Measurements from ENCODE around the gene RTCA.
"Not testable (repeated sequence)": the region's sequence is repeated elsewhere in the genome, so short reads cannot be mapped to it uniquely, and the experiment has no call there.

Gene RTCA

DNA sequence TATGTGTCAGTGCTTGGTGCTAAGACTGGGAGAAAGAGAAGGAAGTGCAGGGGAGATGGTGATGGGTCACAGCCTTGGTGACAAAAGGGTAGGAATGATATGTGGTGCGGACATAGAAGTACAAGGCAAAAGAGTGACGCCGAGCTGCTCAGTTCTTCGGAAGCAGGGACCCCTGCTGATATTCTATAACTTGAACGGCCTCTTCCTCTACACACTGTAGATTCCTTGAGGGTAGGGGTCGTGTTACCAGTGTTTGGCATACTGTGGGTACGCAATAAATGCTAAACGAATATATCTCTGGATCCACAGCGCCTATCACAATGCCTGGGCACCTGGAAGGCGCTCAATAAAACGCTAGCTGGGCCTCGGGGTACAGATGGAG, 16.9 kb upstream of the RTCA start:
- FAIRE-seq: peak; percentile 23
- TF ChIP-seq POLR2A (IDR thresholded peaks at IDR 0.05; ENCODE audit: low read depth, low read length): no peak

DNA sequence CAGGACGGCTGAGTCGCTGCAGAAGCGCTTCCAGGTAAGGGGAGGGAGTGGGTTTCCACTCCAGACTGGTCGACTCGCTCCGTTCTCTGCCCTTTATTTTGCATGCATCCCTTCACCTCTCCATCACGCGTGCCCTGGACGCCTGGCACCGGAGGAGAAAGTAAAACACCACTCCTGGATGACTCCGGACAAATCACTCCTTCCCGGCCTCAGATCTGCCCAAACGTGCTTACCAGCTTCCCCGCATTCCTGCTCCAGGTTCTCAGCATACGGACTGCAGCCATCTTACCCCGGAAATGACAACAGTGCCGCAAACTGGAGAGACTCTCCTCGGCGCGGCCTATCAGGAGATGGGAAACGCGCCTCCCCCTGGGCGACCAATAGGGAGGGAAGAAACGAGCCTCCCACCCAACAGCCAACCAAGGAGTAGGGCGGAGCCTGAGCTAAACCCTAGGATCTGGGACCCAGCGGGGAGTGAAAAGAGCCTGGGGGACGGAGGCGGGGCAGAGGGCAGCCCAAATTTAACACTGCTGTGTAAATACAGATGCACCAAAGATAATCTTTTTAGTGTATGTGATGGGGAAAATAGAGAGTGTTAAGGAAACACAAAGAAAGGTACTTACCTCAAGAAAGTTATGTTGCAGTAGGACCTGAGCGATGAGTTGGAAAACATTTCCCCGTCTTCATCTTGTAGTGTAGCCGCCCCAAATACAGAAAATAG, 16.3 kb upstream of the RTCA start, which contains the start of gene DBT:
TSS of gene DBT (minus strand) at position 298 of the 721 bp plus-strand sequence. CDS start at position 284, 14 bp downstream.
- DNase-seq (ENCODE audit: insufficient read length, low spot score) (peak; percentile 92), FAIRE-seq (peak; percentile 99)
- peak; percentile 79 for TF ChIP-seq POLR2A (IDR thresholded peaks at IDR 0.05; ENCODE audit: low read depth, low read length)

More for the DNA sequence above, 16.9 kb upstream of the RTCA start:
- no peak for DNase-seq (ENCODE audit: insufficient read length, low spot score)

DNA sequence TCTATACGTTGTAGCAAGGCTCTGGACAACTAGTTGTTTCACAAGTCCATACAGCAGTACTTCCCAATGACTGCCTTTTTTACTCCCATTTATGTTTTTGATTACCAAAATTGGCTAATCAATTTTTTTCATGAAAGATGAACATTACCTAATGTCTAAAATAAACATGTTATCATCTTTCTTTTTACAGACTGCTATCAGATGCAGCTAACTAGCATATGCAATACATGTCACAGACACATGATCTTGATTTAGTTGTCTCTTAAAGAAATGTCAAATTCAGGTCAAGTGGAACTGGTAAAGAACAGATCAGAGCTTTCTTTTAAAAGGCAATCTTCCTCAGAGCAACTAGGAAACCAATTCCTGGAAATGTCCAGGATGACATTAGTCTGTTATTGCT, 15.8 kb upstream of the RTCA start:
- DNase-seq (ENCODE audit: insufficient read length, low spot score) (no peak), FAIRE-seq (no peak)
- no peak for TF ChIP-seq POLR2A (IDR thresholded peaks at IDR 0.05; ENCODE audit: low read depth, low read length)

DNA sequence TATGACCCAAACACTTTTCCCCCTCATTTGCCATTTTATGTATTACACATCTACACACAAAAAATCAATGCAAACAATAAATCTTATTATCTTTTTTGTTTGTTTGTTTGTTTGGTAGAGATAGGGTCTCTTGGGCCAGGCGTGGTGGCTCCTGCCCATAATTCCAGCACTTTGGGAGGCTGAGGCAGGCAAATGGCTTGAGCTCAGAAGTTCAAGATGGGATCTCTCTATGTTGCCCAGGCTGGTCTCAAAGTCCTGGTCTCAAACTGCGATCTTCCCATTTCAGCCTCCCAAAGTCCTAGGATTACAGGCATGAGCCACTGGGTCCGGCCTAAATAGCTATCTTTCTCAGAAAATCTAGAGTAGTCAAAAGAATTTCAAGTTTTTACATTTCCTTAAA, 15.2 kb upstream of the RTCA start:
- no peak for TF ChIP-seq POLR2A (IDR thresholded peaks at IDR 0.05; ENCODE audit: low read depth, low read length)
- no peak for FAIRE-seq
- no peak for DNase-seq (ENCODE audit: insufficient read length, low spot score)

DNA sequence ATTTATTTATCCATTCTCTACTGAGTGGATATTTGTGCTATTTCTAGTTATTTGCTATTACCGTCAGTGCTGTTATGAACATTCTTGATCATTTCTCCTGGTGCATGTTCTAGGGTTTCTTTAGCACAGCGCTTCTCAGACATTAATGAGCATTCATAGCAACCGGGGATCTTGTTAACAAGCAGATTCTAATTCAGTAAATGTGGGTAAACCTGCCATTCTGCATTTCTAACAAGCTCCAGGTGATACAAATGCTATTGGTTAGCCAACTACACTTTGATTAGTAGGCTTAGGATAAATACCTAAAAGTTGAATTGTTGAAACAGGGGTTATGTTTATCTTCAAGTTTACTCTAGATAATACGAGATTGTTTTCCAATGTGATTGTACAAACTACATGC, 13.1 kb upstream of the RTCA start:
- TF ChIP-seq POLR2A (IDR thresholded peaks at IDR 0.05; ENCODE audit: low read depth, low read length): no peak

DNA sequence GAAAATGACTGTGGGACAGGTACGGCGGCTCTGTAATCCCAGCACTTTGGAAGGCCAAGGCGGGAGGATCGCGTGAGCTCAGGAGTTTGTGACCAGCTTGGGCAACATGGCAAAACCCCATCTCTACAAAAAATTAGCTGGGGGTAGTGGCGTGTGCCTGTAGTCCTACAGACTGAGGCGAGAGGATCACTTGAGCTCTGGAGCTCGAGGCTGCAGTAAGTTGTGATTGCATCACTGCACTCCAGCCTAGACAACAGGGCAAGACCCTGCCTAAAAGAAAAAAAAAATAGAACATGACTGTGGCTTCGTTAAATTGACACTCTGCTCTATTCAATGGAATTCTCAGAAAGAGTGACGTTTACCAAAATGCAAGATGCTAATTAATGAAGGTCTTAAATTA, 12.5 kb upstream of the RTCA start:
- TF ChIP-seq POLR2A (IDR thresholded peaks at IDR 0.05; ENCODE audit: low read depth, low read length): no peak
- DNase-seq (ENCODE audit: insufficient read length, low spot score): no peak
- FAIRE-seq: no peak

More for the DNA sequence above, 13.1 kb upstream of the RTCA start:
- FAIRE-seq: no peak
- no peak for DNase-seq (ENCODE audit: insufficient read length, low spot score)

DNA sequence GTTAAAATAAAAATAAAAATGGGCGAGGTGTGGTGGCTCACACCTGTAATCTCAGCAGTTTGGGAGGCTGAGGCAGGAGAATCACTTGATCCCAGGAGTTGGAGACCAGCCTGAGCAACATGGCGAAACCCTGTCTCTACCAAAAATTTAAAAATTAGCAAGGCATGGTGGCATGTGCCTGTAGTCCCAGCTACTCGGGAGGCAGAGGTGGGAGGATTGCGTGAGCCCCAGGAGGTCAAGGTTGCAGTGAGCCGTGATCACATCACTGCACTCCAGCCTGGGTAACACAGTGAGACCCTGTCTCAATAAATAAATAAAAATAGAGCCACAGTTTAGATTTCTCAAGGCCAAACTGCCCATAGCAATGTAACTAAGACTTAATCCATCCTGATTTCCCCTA, 9.7 kb upstream of the RTCA start:
- not testable (repeated sequence) for DNase-seq (ENCODE audit: insufficient read length, low spot score); FAIRE-seq

DNA sequence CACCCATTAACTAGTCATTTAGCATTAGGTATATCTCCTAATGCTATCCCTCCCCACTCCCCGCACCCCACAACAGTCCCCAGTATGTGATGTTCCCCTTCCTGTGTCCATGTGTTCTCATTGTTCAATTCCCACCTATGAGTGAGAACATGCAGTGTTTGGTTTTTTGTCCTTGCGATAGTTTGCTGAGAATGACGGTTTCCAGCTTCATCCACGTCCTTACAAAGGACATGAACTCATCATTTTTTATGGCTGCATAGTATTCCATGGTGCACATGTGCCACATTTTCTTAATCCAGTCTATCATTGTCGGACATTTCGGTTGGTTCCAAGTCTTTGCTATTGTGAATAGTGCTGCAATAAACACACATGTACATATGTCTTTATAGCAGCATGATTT, 7.6 kb upstream of the RTCA start:
- FAIRE-seq; DNase-seq (ENCODE audit: insufficient read length, low spot score): not testable (repeated sequence)

DNA sequence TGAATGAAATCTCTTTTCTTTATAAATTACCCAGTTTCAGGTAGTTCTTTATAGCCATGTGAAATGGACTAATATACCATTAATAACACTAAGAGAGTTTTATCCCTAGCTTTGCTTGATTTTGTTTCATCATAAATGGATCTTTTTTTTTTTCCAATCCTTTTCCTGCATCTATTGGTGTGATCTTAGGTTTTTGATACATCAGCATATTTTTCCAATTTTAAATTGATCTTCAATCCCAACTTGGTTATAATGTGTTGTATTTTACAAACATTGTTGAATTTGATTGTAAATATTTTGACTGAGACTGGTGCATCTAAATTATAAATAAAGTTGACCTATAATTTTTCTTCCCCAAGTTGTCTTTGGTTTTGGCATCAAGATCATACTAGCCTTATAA, 4.3 kb upstream of the RTCA start:
- no peak for FAIRE-seq
- no peak for DNase-seq (ENCODE audit: insufficient read length, low spot score)
- TF ChIP-seq POLR2A (IDR thresholded peaks at IDR 0.05; ENCODE audit: low read depth, low read length): no peak

DNA sequence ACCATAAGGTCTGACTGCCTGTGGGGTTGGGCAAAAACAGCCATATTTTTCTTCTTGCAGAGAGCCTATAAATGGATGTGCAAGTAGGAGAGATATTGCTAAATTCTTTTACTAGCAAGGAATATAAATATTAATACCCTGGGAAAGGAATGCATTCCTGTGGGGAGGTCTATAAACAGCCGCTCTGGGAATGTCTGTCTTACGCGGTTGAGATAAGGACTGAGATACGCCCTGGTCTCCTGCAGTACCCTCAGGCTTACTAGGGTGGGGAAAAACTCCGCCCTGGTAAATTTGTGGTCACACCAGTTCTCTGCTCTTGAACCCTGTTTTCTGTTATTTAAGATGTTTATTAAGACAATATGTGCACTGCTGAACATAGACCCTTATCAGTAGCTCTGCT, 1.9 kb upstream of the RTCA start:
- DNase-seq (ENCODE audit: insufficient read length, low spot score); FAIRE-seq: not testable (repeated sequence)

DNA sequence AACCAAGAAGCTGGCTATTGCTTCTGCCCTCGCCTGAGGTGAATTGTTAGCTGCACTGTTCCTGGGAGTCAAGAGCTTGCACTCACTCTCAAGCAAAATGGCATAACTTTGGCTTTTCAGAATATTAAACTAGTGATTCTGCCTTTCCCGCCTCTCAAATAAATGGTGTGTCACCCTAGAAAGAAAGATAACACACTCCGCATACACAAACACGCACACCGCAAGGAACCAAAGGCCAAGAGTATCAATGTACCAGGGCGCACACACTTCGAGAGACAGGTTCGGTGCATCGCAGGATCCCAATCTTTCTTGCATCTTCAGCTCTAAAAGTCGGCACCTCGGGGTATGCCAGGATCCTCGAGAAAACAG, 470 bp upstream of the RTCA start:
- FAIRE-seq (peak; percentile 15), DNase-seq (ENCODE audit: insufficient read length, low spot score) (peak; percentile 8)
- TF ChIP-seq POLR2A (IDR thresholded peaks at IDR 0.05; ENCODE audit: low read depth, low read length): no peak

DNA sequence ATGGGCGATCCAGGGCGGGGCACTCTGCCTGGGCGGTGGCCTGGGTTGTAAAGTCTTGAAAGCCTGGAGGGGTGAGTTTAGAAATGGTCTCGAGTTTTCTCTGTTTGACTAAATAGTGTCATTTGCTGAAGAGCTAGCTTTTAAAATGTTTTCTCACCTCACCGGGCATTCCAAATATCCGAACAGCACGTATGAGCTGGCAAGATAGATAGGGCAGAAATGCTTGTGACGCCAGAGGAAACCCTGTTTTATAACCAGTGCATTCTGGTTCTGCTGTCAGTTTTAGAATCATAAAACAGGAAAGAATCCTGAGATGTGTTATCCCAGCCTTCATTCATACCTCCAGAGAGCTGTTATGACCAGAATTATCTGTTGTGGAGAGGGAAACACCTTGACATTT, 725 bp downstream of the RTCA start:
- no peak for DNase-seq (ENCODE audit: insufficient read length, low spot score)
- FAIRE-seq: peak; percentile 36
- no peak for TF ChIP-seq POLR2A (IDR thresholded peaks at IDR 0.05; ENCODE audit: low read depth, low read length)

DNA sequence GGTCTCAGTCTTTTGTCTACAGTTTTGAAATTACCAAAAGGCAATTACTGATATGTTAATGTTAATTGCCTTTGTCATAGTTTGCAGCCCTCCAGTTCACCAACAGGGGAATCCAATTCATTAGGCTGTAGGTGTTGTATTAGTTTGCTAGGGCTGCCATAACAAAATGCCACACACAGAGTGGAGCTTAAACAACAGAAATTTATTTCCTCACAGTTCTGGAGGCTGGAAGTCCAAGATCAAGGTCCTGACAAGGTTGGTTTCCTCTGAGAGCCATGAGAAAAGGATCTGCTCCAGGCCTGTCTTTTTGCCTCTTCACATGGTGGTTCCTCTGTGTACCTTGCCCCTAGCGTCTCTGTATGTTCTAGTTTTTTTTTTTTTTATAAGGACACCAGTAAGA, 1.3 kb downstream of the RTCA start:
- DNase-seq (ENCODE audit: insufficient read length, low spot score) (no peak), FAIRE-seq (no peak)
- no peak for TF ChIP-seq POLR2A (IDR thresholded peaks at IDR 0.05; ENCODE audit: low read depth, low read length)

DNA sequence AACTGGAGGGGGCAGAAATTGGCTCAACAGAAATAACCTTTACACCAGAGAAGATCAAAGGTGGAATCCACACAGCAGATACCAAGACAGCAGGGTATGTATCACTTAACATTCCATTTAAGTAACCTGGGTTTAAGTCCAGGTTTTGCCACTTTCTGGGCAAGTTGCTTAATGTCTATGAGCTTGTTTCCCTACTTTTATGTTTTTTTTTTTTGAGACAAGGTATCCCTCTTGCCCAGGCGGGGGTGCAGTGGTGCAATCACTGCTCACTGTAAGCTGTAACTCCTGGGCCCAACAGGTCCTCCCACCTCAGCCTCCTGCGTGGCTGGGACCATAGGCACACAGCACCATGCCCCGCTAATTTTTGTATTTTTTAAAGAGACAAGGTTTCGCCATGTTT, 2.2 kb downstream of the RTCA start:
- TF ChIP-seq POLR2A (IDR thresholded peaks at IDR 0.05; ENCODE audit: low read depth, low read length): no peak

DNA sequence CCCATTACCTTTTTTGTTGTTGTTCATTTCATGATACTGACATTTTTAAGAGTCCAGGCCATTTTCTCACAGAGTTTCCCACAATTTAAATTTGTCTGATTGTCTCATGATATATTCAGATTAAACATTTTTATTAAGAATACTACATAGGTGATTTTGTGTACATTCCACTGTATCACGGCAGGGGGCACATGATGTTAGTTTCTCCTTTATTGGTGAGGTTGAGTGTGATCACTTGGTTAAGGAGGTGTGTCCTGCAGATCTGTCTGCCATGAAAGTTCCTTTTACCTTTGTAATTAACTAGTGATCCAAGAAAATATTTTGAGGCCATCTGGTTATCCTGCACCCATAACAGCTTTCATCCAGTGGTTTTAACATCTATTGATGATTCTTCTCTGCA, 11.8 kb downstream of the RTCA start:
- TF ChIP-seq POLR2A (IDR thresholded peaks at IDR 0.05; ENCODE audit: low read depth, low read length): no peak
- FAIRE-seq (no peak), DNase-seq (ENCODE audit: insufficient read length, low spot score) (no peak)

More for the DNA sequence above, 2.2 kb downstream of the RTCA start:
- FAIRE-seq (peak; percentile 23), DNase-seq (ENCODE audit: insufficient read length, low spot score) (no peak)

All from H54 (cell line).